GM12878 (cell line): Measurements from ENCODE around the gene ASF1B. TPM values are rescaled to one million over a fixed set of nuclear protein-coding genes. Genes with fewer than 3 reads are reported as not detected.

Source experiments
- ATAC-seq: fragments of 200-7000 bp; cut with Tn5 transposase; 3 replicates; pipeline ENCODE4 v1.9.1; 2020; ENCODE audit warnings: mild to moderate bottlenecking, moderate library complexity
- BruUV-seq: library from RNA; stranded (reverse); fragments of 400-500 nt; replicated peaks from 2 replicates; lab custom pipeline; 2021; lab: Mats Ljungman, UMichigan
- CTCF ChIA-PET: fragments of 300-600 bp; sonication (Branson Sonifier 250); formaldehyde crosslinking; extraction: SDS; loops from one replicate; lab custom pipeline; 2021; ENCODE audit warnings: inconsistent platforms; lab: Yijun Ruan, JAX
- POLR2A ChIA-PET: fragments of 350-600 bp; formaldehyde crosslinking; extraction: SDS; loops from one replicate; lab custom pipeline; 2021; ENCODE audit warnings: inconsistent platforms; lab: Charles Lee
- RAD21 ChIA-PET: fragments of 300-600 bp; sonication (Branson Sonifier 250); formaldehyde crosslinking; loops from one replicate; lab custom pipeline; 2023; ENCODE audit warnings: antibody characterized with exemption; ENCODE audit not compliant: unreplicated experiment; lab: Charles Lee
- SMC1A ChIA-PET: fragments of 300-600 bp; sonication (Branson Sonifier 250); formaldehyde crosslinking; loops from one replicate; lab custom pipeline; 2023; ENCODE audit not compliant: unreplicated experiment, uncharacterized antibody; lab: Charles Lee
- DNase-seq: peaks from one replicate; pipeline ENCODE4 v3.0.0-alpha.2; 2011; ENCODE audit warnings: low read depth, low spot score
- FAIRE-seq: peaks from 3 replicates; lab custom pipeline; 2011; peaks lifted over from hg19 to GRCh38; lab: Jason Lieb, UNC
- H2AFZ ChIP-seq: 2 replicates; pipeline ENCODE4 v1.6.0; 2011; ENCODE audit warnings: low read depth, low read length, control low read depth; ENCODE audit not compliant: control insufficient read depth
- H3K27ac ChIP-seq: 2 replicates; pipeline ENCODE4 v1.5.1; 2011; ENCODE audit warnings: control low read depth; ENCODE audit not compliant: control insufficient read depth, insufficient read depth
- H3K27me3 ChIP-seq, 2 experiments: replicated peaks in 1 of 2; 2 replicates each; pipeline versions ENCODE4 v1.6.0 to v1.6.1; 2011; ENCODE audit warnings: low read length in 1 of 2; ENCODE audit not compliant: control insufficient read depth in 2 of 2, insufficient read depth in 2 of 2
- H3K36me3 ChIP-seq, 2 experiments: 2 replicates each; pipeline ENCODE4 v1.5.1; 2011; ENCODE audit warnings: low read length in 1 of 2; ENCODE audit not compliant: control insufficient read depth in 2 of 2, insufficient read depth in 2 of 2
- H3K4me1 ChIP-seq: 2 replicates; pipeline ENCODE4 v1.6.1; 2011; ENCODE audit warnings: mild to moderate bottlenecking, low read length, moderate library complexity, mixed read lengths; ENCODE audit not compliant: control insufficient read depth, insufficient read depth
- H3K4me2 ChIP-seq: 2 replicates; pipeline ENCODE4 v1.6.0; 2011; ENCODE audit warnings: control low read depth; ENCODE audit not compliant: control insufficient read depth, insufficient read depth
- H3K4me3 ChIP-seq: fragments of 200-600 bp; sonication (generic); 2 replicates; pipeline ENCODE4 v1.5.1; 2016
- H3K79me2 ChIP-seq: 2 replicates; pipeline ENCODE4 v1.6.0; 2011; ENCODE audit warnings: low read length; ENCODE audit not compliant: control insufficient read depth, insufficient read depth
- H3K9ac ChIP-seq: 2 replicates; pipeline ENCODE4 v1.8.0; 2011; ENCODE audit warnings: low read length, control low read depth, mixed read lengths; ENCODE audit not compliant: control insufficient read depth, insufficient read depth
- H3K9me3 ChIP-seq: replicated peaks from 3 replicates; pipeline ENCODE4 v1.5.1; 2011; ENCODE audit warnings: mild to moderate bottlenecking, low read length; ENCODE audit not compliant: control insufficient read depth, insufficient read depth
- H4K20me1 ChIP-seq: 2 replicates; pipeline ENCODE4 v1.6.0; 2011; ENCODE audit not compliant: control insufficient read depth, insufficient read depth
- FOS ChIP-seq: IDR thresholded peaks from 3 replicates; pipeline ENCODE4 v1.6.1; 2011; ENCODE audit warnings: borderline replicate concordance; ENCODE audit not compliant: insufficient read length; ENCODE audit errors: extremely low read depth
- FOXM1 ChIP-seq: IDR thresholded peaks from 2 replicates; pipeline ENCODE4 v1.6.1; 2012; ENCODE audit warnings: low read depth, mild to moderate bottlenecking, inconsistent platforms, low read length, moderate library complexity
- IKZF1 ChIP-seq: fragments of 450-650 bp; conservative IDR thresholded peaks from 2 replicates; pipeline ENCODE4 v1.6.1; 2017; ENCODE audit warnings: antibody characterized with exemption, mild to moderate bottlenecking
- MXI1 ChIP-seq: fragments of 150-350 bp; IDR thresholded peaks from 2 replicates; pipeline ENCODE4 v1.6.1; 2011; ENCODE audit warnings: low read depth, mild to moderate bottlenecking, inconsistent platforms, low read length, improper control_type of control experiment
- PKNOX1 ChIP-seq: fragments of 450-650 bp; IDR thresholded peaks from 2 replicates; pipeline ENCODE4 v1.6.1; 2016; ENCODE audit warnings: mild to moderate bottlenecking
- ZBTB11 ChIP-seq: fragments of 450-650 bp; formaldehyde crosslinking; IDR thresholded peaks from 2 replicates; pipeline ENCODE4 v1.5.0; 2022; ENCODE audit warnings: mild to moderate bottlenecking, missing genetic modification characterization
- WGBS: methylation state at CpG from one replicate; pipeline ENCODE4 v1.1.6; 2016; ENCODE audit warnings: low lambda C conversion rate; ENCODE audit not compliant: insufficient replicate concordance, insufficient coverage; ENCODE audit errors: missing lambda C conversion rate; 5-methylcytosine and 5-hydroxymethylcytosine counted together
- in situ Hi-C: fragments of 300-500 bp; cut with MboI; formaldehyde crosslinking; loops from 9 replicates; pipeline ENCODE4 v1.14.3; 2018; ENCODE audit warnings: mixed read lengths
- intact Hi-C: fragments of 100-400 bp; cut with micrococcal nuclease; formaldehyde crosslinking; loops from one replicate; pipeline ENCODE4 v1.14.2; 2022; ENCODE audit not compliant: unreplicated experiment
- polyA plus RNA-seq, 11 experiments: library from polyadenylated mRNA; depleted of rRNA in 4 of 11; unstranded in 6 of 11; stranded (reverse) in 5 of 11; fragments of >200 nt; fragmentation: Nextera tagmentation in 4 of 11; fragmentation: Illumina TruSeq in 1 of 11; extraction: Ambion mirVana in 4 of 11; extraction: Trizol in 1 of 11; gene quantifications; 1 replicate in 1 of 11; 2 replicates in 10 of 11; pipeline versions ENCODE4 v1.2.1 to v1.2.3, GENCODE V29; 2011 to 2016; ENCODE audit warnings: inconsistent platforms in 2 of 11, missing spikeins in 2 of 11, low read depth in 1 of 11
- total RNA-seq, 4 experiments: library from RNA; depleted of rRNA in 3 of 4; stranded (reverse); fragments of >200 nt in 3 of 4; fragmentation: Illumina TruSeq in 1 of 4; extraction: Trizol in 1 of 4; gene quantifications; 2 replicates each; pipeline versions ENCODE4 v1.2.1 to v1.2.3, GENCODE V29; 2013 to 2021

Gene ASF1B
- total and polyA plus RNA-seq, 10 of the 15 experiments (the other 5 are each of a cell fraction or from before 2014, with no cell fraction given): 10.4 to 217 (median 90.2) TPM

DNA sequence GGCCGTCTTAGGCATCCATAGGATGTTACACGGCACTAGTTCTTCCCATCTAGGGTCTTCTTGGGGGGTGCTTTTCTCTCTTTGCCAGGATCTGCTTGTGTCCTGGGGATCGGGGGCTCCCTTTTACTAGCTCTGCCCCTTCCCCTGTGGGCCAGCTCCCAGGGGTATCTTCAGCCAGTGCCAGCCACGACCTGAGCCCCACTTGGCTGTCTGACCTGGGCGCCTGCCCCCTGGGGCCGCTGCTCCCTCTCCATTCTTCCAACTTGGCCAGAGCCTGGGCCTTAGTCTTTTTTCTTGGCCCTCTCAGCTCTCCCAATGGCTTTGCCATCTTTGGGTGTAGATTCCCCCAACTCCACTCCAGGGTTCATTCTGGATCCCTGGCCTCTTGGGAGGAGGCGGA is 21.9 kb downstream of the ASF1B start:
- no peak overlapping the region for H3K9ac ChIP-seq
- H3K27ac ChIP-seq: no peak overlapping the region
- intact Hi-C loops: no loop called here
- H3K36me3 ChIP-seq: peaks cover 0 to 2% of the 10 kb centered on the region in 2 experiments; a peak in 1 of 4 replicates
- DNase-seq (no peak), FAIRE-seq (no peak), ATAC-seq (no peak)
- H3K4me1 ChIP-seq: peaks cover 16% of the 10 kb centered on the region
- H3K4me3 ChIP-seq: no peak overlapping the region
- CTCF ChIA-PET: interaction anchor here (0.9 to 5.3 kb wide), 21 partner anchors 8 to 318 kb away, joined by 3 to 38 read pairs (median 5); partner anchors contain the start of genes ASF1B, C19orf67, DCAF15 and MISP3
- TF ChIP-seq FOS (no peak), MXI1 (no peak), IKZF1 (0 out of 2 replicates have a peak, but pooled peaks have one; percentile 12)
- H3K9me3 ChIP-seq: no peaks in the 10 kb centered on the region
- SMC1A ChIA-PET: interaction anchor here (0.6 to 3.0 kb wide), 6 partner anchors 11 to 43 kb away, joined by 3 to 14 read pairs (median 5); partner anchors contain the start of genes ASF1B and MISP3
- no TSS peak for BruUV-seq
- RAD21 ChIA-PET: interaction anchor here (0.7 to 3.0 kb wide), 7 partner anchors 8 to 235 kb away, joined by 3 to 14 read pairs (median 8); partner anchors contain the start of genes ASF1B and IL27RA
- H2AFZ ChIP-seq: no peak overlapping the region
- H4K20me1 ChIP-seq: no peaks in the 10 kb centered on the region
- POLR2A ChIA-PET: interaction anchor here (1.1 to 2.0 kb wide), 3 partner anchors 22 to 161 kb away, joined by 3 to 7 read pairs (median 4); partner anchors contain the start of gene ASF1B
- H3K27me3 ChIP-seq: no peaks in the 10 kb centered on the region
- in situ Hi-C loops: no loop called here
- 88% methylated on average over 7 of the region's 7 CpGs for WGBS
- H3K79me2 ChIP-seq: peaks cover 8% of the 10 kb centered on the region
- H3K4me2 ChIP-seq: no peak overlapping the region

DNA sequence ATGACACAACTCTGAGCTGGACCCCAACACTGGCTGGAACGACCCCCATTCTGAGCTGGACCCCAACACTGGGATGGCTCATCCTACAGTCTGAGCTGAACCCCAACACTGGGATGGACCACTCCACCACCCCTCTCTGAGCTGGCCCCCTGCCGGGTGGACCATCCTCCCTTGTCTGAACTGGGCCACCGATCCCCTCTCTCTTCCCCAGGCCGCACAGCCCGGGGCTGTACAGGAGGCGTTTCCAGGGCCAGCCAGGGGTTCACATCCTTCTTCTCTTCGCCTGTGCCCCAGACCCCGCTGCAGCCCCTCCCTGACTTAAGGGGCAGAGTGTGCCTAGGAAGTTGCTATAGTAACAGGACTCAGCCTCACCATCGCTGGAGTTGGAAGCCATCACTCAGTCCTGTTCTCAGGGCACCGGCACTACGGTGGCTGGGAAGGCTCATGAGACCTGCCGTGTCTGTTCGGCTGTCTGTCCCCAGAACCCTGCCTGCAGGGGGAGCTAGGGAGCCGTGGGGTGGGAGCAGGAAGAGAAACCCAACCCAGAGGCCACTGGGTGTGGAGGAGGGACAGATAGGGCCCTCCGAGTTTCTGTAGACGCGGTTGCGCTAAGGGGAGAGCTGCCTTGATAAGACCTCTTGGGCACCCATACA is 22.5 kb downstream of the ASF1B start:
- Histone ChIP-seq H3K79me2 (peaks cover 8% of the 10 kb centered on the region), H3K4me3 (no peak overlapping the region), H3K36me3 (peaks cover 0 to 1% of the 10 kb centered on the region in 2 experiments; a peak in 1 of 4 replicates), H3K9me3 (no peaks in the 10 kb centered on the region), H3K4me1 (peaks cover 14% of the 10 kb centered on the region), H3K27me3 (no peaks in the 10 kb centered on the region), H4K20me1 (no peaks in the 10 kb centered on the region), H3K4me2 (no peak overlapping the region), H3K27ac (no peak overlapping the region), H3K9ac (no peak overlapping the region), H2AFZ (no peak overlapping the region)
- ChIA-PET CTCF (interaction anchor here (0.9 to 5.3 kb wide), 19 partner anchors 8 to 233 kb away, joined by 3 to 38 read pairs (median 6); partner anchors contain the start of genes ASF1B, C19orf67, DCAF15 and MISP3), SMC1A (interaction anchor here (1.0 to 3.0 kb wide), 4 partner anchors 10 to 42 kb away, joined by 3 to 14 read pairs (median 7); partner anchors contain the start of genes ASF1B and MISP3), RAD21 (interaction anchor here (0.7 to 3.0 kb wide), 7 partner anchors 9 to 235 kb away, joined by 3 to 14 read pairs (median 8); partner anchors contain the start of genes ASF1B and IL27RA), POLR2A (interaction anchor here (1.1 to 2.3 kb wide), 3 partner anchors 21 to 161 kb away, joined by 3 to 8 read pairs (median 4); no protein-coding TSS in a partner anchor)
- BruUV-seq: no TSS peak
- WGBS: 83% methylated on average over 18 of the region's 18 CpGs
- in situ Hi-C loops (no loop called here), intact Hi-C loops (no loop called here)
- ATAC-seq: no peak
- FAIRE-seq: no peak
- DNase-seq: no peak
- TF ChIP-seq PKNOX1 (0 out of 2 replicates have a peak, but pooled peaks have one; percentile 22), ZBTB11 (CRISPR knock-in tag) (no peak), FOXM1 (peak; percentile 68; the same call in 1 of the 2 replicates)
